HepG2 (cell line): ENCODE results near the gene ZBTB20. TPM values are rescaled to one million over a fixed set of nuclear protein-coding genes. Genes with fewer than 3 reads are reported as not detected.

Experiments
- ATAC-seq: fragments of 200-7000 bp; cut with Tn5 transposase; 3 replicates; pipeline ENCODE4 v1.9.1; 2020; ENCODE audit warnings: mild to moderate bottlenecking, moderate library complexity
- BruUV-seq: library from RNA; stranded (reverse); fragments of 400-500 nt; replicated peaks from 2 replicates; lab custom pipeline; 2021; lab: Mats Ljungman, UMichigan
- CTCF ChIA-PET: fragments of 300-600 bp; formaldehyde crosslinking; extraction: SDS; loops from one replicate; lab custom pipeline; 2021; ENCODE audit warnings: low total read pairs, inconsistent platforms, low intra/inter-chr PET ratio; lab: Yijun Ruan, JAX
- POLR2A ChIA-PET: fragments of 350-600 bp; sonication (Branson Sonifier 250); formaldehyde crosslinking; loops from one replicate; lab custom pipeline; 2020; ENCODE audit warnings: antibody characterized with exemption, inconsistent platforms; lab: Yijun Ruan, JAX
- DNase-seq: peaks from one replicate; pipeline ENCODE4 v3.0.0-alpha.2; 2015; ENCODE audit warnings: low spot score
- FAIRE-seq: peaks from 3 replicates; lab custom pipeline; 2011; peaks lifted over from hg19 to GRCh38; lab: Jason Lieb, UNC
- H2AFZ ChIP-seq: one replicate; pipeline ENCODE4 v1.6.1; 2011; ENCODE audit warnings: low read length, inconsistent platforms
- H3K27ac ChIP-seq: fragments of 300-600 bp; 3 replicates; pipeline ENCODE4 v1.8.0; 2011; ENCODE audit warnings: mixed run types, mild to moderate bottlenecking, mixed read lengths, low read length, inconsistent platforms; ENCODE audit not compliant: insufficient read depth; ENCODE audit errors: extremely low read length
- H3K27me3 ChIP-seq, 2 experiments: fragments of 200-600 bp in 1 of 2; 2 replicates in 1 of 2; 3 replicates in 1 of 2; pipeline versions ENCODE4 v1.6.0 to v1.8.0; 2011; ENCODE audit warnings: low read length in 2 of 2, mild to moderate bottlenecking in 2 of 2, moderate library complexity in 2 of 2, inconsistent platforms in 1 of 2; ENCODE audit not compliant: insufficient read depth in 2 of 2, control insufficient read depth in 1 of 2
- H3K36me3 ChIP-seq, 2 experiments: fragments of 200-600 bp in 1 of 2; replicated peaks in 1 of 2; 2 replicates in 1 of 2; 3 replicates in 1 of 2; pipeline versions ENCODE4 v1.5.1 to v1.8.0; 2011; ENCODE audit warnings: low read length in 2 of 2, inconsistent platforms in 1 of 2; ENCODE audit not compliant: insufficient read depth in 2 of 2, control insufficient read depth in 1 of 2
- H3K4me1 ChIP-seq: 2 replicates; pipeline ENCODE4 v1.5.1; 2012; ENCODE audit warnings: low read length, inconsistent platforms; ENCODE audit not compliant: insufficient read depth
- H3K4me2 ChIP-seq: 2 replicates; pipeline ENCODE4 v1.6.0; 2011; ENCODE audit warnings: low read depth, low read length, inconsistent platforms
- H3K4me3 ChIP-seq, 3 experiments: fragments of 200-600 bp in 1 of 3; sonication (generic), shearing (Covaris generic) in 1 of 3; replicated peaks in 1 of 3; 2 replicates each; pipeline ENCODE4 v1.5.1; 2011 to 2016; ENCODE audit warnings: low read length in 3 of 3, inconsistent platforms in 2 of 3, low read depth in 2 of 3, mild to moderate bottlenecking in 2 of 3, control low read depth in 1 of 3, mixed read lengths in 1 of 3; ENCODE audit not compliant: insufficient read depth in 1 of 3
- H3K79me2 ChIP-seq: one replicate; pipeline ENCODE4 v1.6.1; 2011; ENCODE audit warnings: low read length, inconsistent platforms; ENCODE audit not compliant: insufficient read depth
- H3K9ac ChIP-seq: 2 replicates; pipeline ENCODE4 v1.6.0; 2011; ENCODE audit warnings: mild to moderate bottlenecking, low read depth, low read length, inconsistent platforms; ENCODE audit not compliant: insufficient read depth
- H3K9me3 ChIP-seq: 2 replicates; pipeline ENCODE4 v1.5.1; 2012; ENCODE audit warnings: mild to moderate bottlenecking, low read length
- H4K20me1 ChIP-seq: 2 replicates; pipeline ENCODE4 v1.6.0; 2011; ENCODE audit warnings: inconsistent platforms, mild to moderate bottlenecking, low read length, moderate library complexity; ENCODE audit not compliant: insufficient read depth
- MAF1 ChIP-seq: sonication (generic); formaldehyde crosslinking; IDR thresholded peaks from 2 replicates; pipeline ENCODE4 v1.5.0; 2020; ENCODE audit warnings: missing genetic modification reagents, borderline replicate concordance
- SIN3B ChIP-seq: fragments of 150-350 bp; IDR thresholded peaks from 2 replicates; pipeline ENCODE4 v1.6.1; 2014; ENCODE audit warnings: low read length
- TBL1XR1 ChIP-seq: fragments of 150-350 bp; IDR thresholded peaks from 2 replicates; pipeline ENCODE4 v1.6.1; 2014; ENCODE audit warnings: borderline replicate concordance, low read length; ENCODE audit not compliant: partially characterized antibody
- ZFP62 ChIP-seq: sonication (generic); formaldehyde crosslinking; IDR thresholded peaks from 2 replicates; pipeline ENCODE4 v1.4.0; 2020; ENCODE audit warnings: missing genetic modification reagents
- WGBS: methylation state at CpG from one replicate; pipeline ENCODE4 v1.1.6; 2017; ENCODE audit warnings: low lambda C conversion rate; 5-methylcytosine and 5-hydroxymethylcytosine counted together
- in situ Hi-C: cut with HindIII; loops from 2 replicates; pipeline ENCODE4 v1.10.0; 2017; ENCODE audit warnings: low pct_unique_long_range_greater_than_20kb; ENCODE audit not compliant: extremely low pct_ligation_motif_present
- intact Hi-C: fragments of 100-400 bp; cut with micrococcal nuclease; formaldehyde crosslinking; loops from one replicate; pipeline ENCODE4 v1.10.0; 2022; ENCODE audit not compliant: unreplicated experiment
- polyA plus RNA-seq, 8 experiments: library from polyadenylated mRNA; depleted of rRNA in 3 of 8; stranded (reverse) in 7 of 8; unstranded in 1 of 8; fragments of >200 nt; fragmentation: Illumina TruSeq in 4 of 8; extraction: Trizol in 4 of 8; gene quantifications; 2 replicates each; pipeline versions ENCODE4 v1.2.1 to v1.2.3, GENCODE V29; 2011 to 2016; ENCODE audit warnings: low read depth in 4 of 8, missing spikeins in 1 of 8, mixed read lengths in 1 of 8; ENCODE audit not compliant: insufficient read depth in 1 of 8
- total RNA-seq, 5 experiments: library from RNA; depleted of rRNA; stranded (reverse); fragments of >200 nt; fragmentation: Illumina TruSeq; extraction: Trizol; gene quantifications; 2 replicates each; pipeline ENCODE4 v1.2.3, GENCODE V29; 2016; ENCODE audit warnings: low read depth in 1 of 5

The ZBTB20 gene
- total and polyA plus RNA-seq, 2 of the 13 experiments (the other 11 are each of a cell fraction or from before 2014, with no cell fraction given): 1.9 to 8.8 TPM

DNA sequence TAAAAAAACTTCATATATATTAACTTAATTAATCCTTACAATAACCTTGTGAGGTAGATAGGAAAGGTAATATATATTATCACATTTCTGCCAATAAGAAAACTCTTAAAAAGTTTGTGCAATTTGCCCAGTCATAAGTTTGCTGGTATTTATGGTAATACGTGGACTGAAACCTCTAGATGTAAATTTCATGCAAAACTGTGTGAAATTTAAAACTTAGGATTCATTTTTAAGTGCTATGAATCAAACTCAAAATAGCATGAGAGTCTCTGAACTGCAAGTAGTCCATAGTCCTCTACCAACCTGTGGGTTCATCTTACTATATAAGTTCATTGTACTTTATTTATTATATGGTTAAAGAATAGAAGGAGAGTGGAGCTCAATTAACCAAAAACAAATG lies 56.4 kb downstream of the ZBTB20 start:
- TF ChIP-seq ZFP62 (CRISPR knock-in tag): no peak
- TF ChIP-seq MAF1 (CRISPR knock-in tag): no peak
- no peak for TF ChIP-seq TBL1XR1
- TF ChIP-seq, all 625 proteins: peak for 0
- POLR2A ChIA-PET: no interaction called here
- no peaks in the 10 kb centered on the region for H3K4me1 ChIP-seq
- in situ Hi-C loops: loop anchor here (10.0 to 25.0 kb wide), 2 partner anchors 597 to 724 kb away; no protein-coding TSS in a partner anchor
- no peaks in the 10 kb centered on the region for H4K20me1 ChIP-seq
- FAIRE-seq: no peak
- no peak overlapping the region for H3K9ac ChIP-seq
- DNase-seq: no peak
- no peaks in the 10 kb centered on the region for H3K79me2 ChIP-seq
- no peaks in the 10 kb centered on the region for H3K9me3 ChIP-seq
- H2AFZ ChIP-seq: no peak overlapping the region
- no peak for ATAC-seq
- CTCF ChIA-PET: no interaction called here
- H3K36me3 ChIP-seq: no peaks in the 10 kb centered on the region
- H3K4me3 ChIP-seq: no peak overlapping the region
- no peak overlapping the region for H3K27ac ChIP-seq
- 76% methylated on average over 1 of the region's 1 CpG for WGBS
- no peak overlapping the region for H3K4me2 ChIP-seq
- no TSS peak for BruUV-seq
- intact Hi-C loops: loop anchor here (10.0 kb wide), 1 partner anchor 124 kb away; no protein-coding TSS in a partner anchor
- H3K27me3 ChIP-seq: no peaks in the 10 kb centered on the region

DNA sequence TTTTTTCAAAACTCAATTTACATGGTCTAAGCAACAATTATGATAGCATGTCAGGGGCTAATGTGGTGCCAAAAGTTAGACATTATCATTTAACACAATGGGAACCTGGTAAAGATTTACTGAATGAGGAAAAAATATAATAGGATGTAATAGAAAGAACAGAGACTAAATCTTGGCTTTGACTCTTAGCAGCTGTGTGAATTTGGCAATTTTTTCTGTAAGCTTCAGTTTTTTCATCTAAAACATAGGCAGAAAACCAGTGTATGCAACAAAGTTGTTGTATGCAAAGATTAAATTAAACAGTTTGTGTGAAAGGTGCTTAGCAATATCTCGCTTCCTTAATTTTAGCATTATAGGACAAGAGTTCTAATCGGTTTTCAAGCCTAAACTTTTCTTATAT lies 57.6 kb downstream of the ZBTB20 start:
- H3K9me3 ChIP-seq: no peaks in the 10 kb centered on the region
- intact Hi-C loops: no loop called here
- no TSS peak for BruUV-seq
- H3K79me2 ChIP-seq: no peaks in the 10 kb centered on the region
- no peak for TF ChIP-seq SIN3B
- H3K4me2 ChIP-seq: no peak overlapping the region
- no peaks in the 10 kb centered on the region for H3K27me3 ChIP-seq
- no peak overlapping the region for H3K9ac ChIP-seq
- H4K20me1 ChIP-seq: no peaks in the 10 kb centered on the region
- no peaks in the 10 kb centered on the region for H3K4me1 ChIP-seq
- no peak for FAIRE-seq
- WGBS: 65% methylated on average over 2 of the region's 2 CpGs
- POLR2A ChIA-PET: no interaction called here
- H3K27ac ChIP-seq: no peak overlapping the region
- CTCF ChIA-PET: no interaction called here
- in situ Hi-C loops: loop anchor here (10.0 to 25.0 kb wide), 2 partner anchors 265 to 598 kb away; no protein-coding TSS in a partner anchor
- H2AFZ ChIP-seq: no peak overlapping the region
- DNase-seq: no peak
- no peak overlapping the region for H3K4me3 ChIP-seq
- no peak for ATAC-seq
- no peaks in the 10 kb centered on the region for H3K36me3 ChIP-seq
